ENCODE measurements around the gene NUMA1. TPM values are rescaled to one million over a fixed set of nuclear protein-coding genes. Genes with fewer than 3 reads are reported as not detected.

Gene NUMA1
- total and polyA plus RNA-seq, 9 of the 15 experiments (the other 6 are each of a cell fraction or from before 2014, with no cell fraction given): 4.1 to 104 (median 51.2) TPM

GRCh38 chr11:72116019-72116755 is 35.8 kb upstream of the NUMA1 start (continued):
- TF ChIP-seq RCOR1 (IDR thresholded peaks at IDR 0.05; ENCODE audit: borderline replicate concordance in 1 of 2, low read depth in 2 of 2, low read length in 2 of 2): no peak
- TF ChIP-seq BACH1 (tag; IDR thresholded peaks at IDR 0.05): 0 out of 2 replicates have a peak, but pooled peaks have one; percentile 42
- no peak for TF ChIP-seq NR2C1 (IDR thresholded peaks at IDR 0.05)
- TF ChIP-seq NR2C1 (tag; IDR thresholded peaks at IDR 0.05): 0 out of 2 replicates have a peak, but pooled peaks have one; percentile 17
- TF ChIP-seq KDM4B (IDR thresholded peaks at IDR 0.05; ENCODE audit: borderline replicate concordance in 2 of 2, low read depth in 1 of 2): no peak
- TF ChIP-seq JUND (IDR thresholded peaks at IDR 0.05; ENCODE audit: borderline replicate concordance, low read depth, low read length): no peak
- TF ChIP-seq JUND (tag; IDR thresholded peaks at IDR 0.05; ENCODE audit: borderline replicate concordance, low read depth, low read length): peak; percentile 51; the same call in 1 of the 3 replicates
- TF ChIP-seq ZNF407 (IDR thresholded peaks at IDR 0.05; ENCODE audit: low read depth): no peak
- TF ChIP-seq C11orf30 (IDR thresholded peaks at IDR 0.05; ENCODE audit: low read depth): peak; percentile 54
- TF ChIP-seq, protein P1, sequence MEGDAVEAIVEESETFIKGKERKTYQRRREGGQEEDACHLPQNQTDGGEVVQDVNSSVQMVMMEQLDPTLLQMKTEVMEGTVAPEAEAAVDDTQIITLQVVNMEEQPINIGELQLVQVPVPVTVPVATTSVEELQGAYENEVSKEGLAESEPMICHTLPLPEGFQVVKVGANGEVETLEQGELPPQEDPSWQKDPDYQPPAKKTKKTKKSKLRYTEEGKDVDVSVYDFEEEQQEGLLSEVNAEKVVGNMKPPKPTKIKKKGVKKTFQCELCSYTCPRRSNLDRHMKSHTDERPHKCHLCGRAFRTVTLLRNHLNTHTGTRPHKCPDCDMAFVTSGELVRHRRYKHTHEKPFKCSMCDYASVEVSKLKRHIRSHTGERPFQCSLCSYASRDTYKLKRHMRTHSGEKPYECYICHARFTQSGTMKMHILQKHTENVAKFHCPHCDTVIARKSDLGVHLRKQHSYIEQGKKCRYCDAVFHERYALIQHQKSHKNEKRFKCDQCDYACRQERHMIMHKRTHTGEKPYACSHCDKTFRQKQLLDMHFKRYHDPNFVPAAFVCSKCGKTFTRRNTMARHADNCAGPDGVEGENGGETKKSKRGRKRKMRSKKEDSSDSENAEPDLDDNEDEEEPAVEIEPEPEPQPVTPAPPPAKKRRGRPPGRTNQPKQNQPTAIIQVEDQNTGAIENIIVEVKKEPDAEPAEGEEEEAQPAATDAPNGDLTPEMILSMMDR (IDR thresholded peaks at IDR 0.05 in 2 of 3, conservative IDR thresholded peaks at IDR 0.05 in 1 of 3; ENCODE audit: insufficient read depth in 2 of 3, low read depth in 1 of 3, low read length in 3 of 3): no peak
- no peak for TF ChIP-seq ZBTB49 (CRISPR knock-in tag; IDR thresholded peaks at IDR 0.05; ENCODE audit: borderline replicate concordance)

All from K562 (cell line).